CD4-positive, alpha-beta T cell treated with Interleukin-12 subunit alpha and Interleukin-12 subunit beta, for 1 hour (primary cell): ENCODE data around the gene ARID1B.

Experiments used
- DNase-seq: peaks from one replicate; pipeline ENCODE4 v3.0.0-alpha.2; 2020

Gene ARID1B

DNA sequence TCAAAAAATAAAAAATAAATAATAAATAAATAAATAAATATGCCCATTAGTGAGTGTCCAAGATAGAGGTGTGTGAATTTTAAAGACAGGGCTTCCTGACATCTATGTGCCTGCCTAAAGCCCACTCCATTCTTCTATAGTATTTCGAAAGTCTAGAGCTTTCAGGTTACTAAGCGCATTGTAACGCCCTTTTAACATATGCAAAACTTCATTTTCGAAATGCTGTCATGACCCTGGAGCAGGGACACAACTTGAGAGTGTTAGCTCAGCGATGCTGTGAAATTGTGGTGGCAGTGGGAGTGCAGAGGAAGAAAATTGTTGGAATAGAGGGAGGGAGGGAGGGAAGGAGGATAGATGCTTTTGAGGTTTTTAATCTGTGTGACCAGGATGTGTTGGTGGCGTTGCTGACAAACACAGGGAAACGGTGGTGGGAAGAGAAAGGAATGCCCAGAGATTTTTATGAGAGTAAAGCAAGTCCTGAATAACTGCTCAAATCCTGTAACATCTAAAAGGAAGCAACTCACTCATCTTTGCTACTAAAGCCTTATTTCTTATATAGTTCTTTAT is 169.3 kb downstream of the ARID1B start:
- no peak for DNase-seq

DNA sequence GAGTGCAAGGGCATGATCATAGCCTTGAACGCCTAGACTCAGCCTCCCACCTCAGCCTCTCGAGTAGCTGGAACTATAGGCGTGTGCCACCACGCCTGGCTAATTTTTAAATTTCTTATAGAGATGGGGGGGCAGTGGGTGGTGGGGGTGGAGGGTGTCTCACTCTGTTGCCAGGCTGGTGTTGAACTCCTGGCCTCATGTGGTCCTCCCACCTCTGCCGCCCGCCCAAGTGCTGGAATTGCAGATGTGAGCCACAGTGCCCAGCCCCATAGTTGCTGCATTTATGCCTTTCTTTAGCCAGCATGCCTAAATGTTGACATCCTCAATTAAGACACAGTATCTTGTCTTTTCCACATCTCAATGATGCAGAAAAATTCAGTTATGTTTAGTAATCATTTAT is 171.1 kb downstream of the ARID1B start:
- DNase-seq = no peak

DNA sequence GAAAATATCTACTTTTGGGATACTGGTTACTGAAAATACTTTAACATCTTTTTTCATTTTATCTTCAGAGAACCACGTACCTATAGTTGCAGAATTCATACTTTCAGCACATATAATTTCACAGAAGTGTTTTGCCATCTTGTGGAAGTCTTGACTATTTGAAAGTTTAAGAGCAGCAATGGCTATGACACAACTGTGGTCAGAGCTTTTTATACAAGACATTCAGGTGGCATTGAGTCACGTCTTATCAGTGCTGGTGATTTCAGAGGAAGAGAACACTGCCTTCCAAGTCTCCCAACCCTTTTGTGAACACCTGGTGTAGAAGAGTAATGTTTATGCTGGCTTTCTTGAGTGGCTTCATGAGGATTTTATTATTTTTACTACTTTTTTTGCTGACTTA is 171.6 kb downstream of the ARID1B start:
- no peak for DNase-seq

DNA sequence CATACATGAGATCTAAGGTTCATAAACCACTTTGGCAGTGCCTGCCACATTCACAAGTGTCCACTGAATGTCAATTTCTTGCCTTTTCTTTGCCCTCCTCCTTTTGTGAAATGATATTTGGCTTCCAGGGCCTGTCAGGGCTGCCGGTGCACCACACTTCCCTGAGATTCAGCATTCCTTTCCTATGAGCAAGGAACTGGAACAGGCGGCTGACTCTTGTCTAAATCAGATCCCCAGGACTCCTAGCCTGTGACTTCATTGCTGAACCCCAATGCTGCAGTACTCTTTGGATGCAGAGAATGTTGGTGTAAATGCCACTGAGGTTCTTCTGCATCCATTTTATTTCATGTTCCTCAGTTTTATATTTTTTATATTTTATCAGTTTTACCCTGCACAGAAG is 172.2 kb downstream of the ARID1B start:
- DNase-seq = no peak

DNA sequence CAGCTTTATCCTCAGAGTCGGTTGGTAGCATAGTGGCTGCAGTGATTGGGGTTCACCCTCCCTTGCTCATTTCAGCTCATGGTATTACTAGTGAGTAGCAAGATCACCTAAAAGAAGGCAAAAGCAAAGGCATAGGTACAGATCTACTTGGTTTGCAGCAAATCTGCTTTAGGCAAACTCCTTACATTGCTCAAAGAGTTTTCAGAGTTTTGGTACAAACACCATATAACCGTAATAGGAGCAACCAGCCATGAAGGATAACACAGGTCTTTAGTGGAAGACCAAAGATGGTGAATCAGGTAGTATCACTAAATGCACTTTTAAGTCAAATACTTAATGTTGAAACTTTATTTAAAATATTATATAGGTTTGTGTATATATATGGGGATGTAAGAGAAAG is 172.9 kb downstream of the ARID1B start:
- DNase-seq = no peak

DNA sequence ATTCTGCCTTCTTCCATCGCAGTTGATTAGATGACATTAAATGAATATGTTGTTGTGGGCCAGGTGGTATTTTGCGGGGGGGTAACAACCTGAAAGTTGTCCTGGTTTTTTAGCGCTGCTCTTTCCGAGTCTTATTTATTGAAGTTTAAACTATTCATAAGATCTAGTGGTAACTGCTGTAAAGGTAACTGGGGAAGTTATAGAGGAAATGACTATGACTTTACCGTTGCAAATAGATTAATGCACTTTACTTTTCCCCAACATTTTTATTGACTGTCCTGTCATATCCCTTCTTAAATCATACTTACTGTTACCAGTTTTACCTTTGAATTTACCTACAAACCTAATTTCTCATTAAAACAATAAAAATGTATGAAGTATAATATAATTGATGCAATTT is 173.4 kb downstream of the ARID1B start:
- DNase-seq = no peak

DNA sequence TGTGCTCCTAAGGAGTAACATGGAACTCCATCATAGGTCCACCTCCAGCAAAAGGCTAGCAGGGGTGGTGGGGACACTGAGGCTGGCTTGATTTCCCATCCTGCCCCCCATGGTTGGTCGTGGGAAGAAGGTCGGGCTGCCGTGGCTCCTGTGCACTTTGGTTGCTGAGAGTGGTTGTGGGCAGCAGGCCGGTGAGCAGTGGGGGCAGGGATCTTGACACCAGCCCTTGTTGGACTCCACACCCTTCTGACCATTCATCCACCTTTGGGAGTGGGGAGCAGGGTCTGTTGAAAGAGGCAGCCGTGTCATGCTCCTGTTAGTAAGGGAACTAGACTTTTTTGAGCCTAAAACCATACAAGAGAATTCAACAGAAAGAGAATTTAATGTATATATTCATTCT is 175.2 kb downstream of the ARID1B start:
- no peak for DNase-seq

DNA sequence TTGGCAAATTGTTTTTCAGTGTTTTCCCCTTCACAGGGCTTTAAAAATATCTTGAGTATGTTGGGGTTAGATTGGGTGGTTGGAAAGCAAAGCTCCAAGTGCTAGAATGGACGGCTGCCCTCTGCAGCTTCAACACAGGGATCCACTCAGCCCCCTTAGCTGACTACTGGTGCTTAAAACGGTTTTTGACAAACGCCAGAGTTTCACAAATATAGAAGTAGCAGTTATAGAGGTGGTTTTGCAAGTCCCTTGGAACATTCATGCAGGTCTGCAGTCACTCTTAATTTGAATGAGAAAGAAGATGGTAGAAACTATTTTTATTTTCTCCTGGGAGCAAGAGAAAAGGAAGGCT is 175.9 kb downstream of the ARID1B start:
- no peak for DNase-seq

DNA sequence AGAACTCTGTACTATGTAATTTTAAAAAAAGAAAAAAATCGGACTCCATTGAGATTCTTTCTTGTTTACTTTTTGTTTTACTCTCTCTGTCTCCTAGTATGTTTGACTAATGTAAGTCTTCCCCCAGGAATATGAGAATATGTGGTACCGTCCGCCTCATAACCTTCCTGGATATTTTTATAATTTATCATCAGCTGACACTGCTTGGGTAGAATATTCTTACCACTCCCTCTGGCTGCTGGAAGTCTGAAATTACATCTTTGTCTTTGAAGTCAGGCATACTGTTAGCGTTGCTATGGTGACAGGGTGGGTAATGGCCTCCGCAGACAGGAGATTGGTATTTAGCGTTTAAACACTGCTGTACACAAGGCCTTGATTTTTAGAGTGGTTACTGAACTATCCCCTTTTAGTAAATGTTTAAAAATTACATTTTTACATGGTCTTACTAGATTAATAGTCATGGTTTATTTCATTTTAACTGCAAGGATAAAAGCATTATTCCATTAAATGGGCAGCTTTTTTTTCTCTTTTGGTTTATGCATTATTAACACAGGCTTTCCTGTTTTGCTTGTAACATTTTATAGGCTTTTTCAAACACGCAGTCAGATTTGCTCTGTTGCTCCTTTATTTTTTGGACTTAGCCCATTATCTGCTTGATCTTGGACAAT is 176.4 kb downstream of the ARID1B start:
- DNase-seq = peak; percentile 70

DNA sequence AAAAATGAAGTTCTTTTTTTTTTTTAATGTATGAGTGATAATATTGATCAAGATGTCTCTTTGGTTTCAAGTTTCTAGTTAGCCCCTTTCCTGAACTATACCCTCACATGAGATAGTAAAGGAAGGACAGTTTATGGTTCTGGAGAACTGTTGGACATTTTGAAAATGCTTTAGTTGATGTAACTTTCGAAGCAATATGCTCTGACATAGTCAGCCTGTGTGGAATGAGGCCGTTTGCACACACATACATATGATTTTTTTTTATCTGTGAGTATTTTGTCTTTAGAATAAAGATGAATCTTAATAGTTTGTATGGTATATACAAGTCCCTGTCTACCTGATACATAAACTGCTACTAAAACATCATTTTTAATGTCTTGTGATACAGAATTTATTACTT is 177.0 kb downstream of the ARID1B start:
- no peak for DNase-seq

DNA sequence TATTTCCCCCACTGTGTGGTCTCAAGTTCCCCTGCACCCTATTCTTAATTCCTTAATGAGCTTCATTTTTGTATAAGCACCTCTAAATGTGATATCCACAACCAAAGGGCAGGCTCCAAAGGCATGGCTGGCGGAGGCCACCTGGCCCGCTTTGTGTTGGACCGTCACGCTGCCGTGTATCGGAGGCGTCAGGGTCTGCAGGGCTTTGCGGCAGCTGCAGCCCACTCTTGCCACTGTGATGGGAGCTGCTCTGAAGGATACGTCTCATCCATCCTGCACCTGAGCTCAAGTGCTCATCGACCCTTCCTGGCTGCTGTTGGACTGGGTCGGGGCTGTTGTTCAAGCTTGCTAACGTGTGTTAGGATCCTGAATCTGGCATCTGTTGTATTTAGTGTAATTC is 177.6 kb downstream of the ARID1B start:
- DNase-seq = no peak

DNA sequence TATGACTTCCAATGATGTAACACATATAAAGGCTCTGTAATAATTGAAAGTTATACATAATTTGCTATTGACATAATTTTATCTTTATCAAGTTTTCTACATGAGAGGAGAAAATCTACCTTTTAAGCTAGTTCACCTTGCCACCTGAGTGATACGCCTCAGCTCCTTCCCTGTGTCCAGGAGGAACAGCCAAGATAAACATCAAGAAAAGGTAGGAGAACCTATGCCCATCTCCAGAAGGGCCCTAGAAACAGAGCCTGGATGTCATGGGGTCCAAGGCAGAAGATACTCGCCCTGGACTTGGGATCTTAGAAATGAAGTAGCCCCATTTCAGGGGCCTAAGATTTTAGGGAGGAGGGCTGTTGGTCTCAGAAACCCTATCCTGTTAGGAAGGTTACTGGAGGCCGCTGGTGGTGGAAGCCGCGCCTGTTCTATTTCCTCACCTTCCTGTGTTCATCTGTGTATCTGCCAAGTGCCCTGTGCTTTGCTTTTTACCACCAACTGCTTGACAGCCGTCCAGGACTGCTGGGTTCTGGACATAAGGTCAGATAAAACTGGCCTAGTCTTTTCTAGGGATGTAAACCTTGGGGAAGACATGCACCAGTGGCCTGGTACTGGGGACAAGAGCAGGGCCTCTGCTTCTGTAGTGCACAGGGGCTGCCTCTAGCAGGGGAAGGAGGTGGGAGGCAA is 178.5 kb downstream of the ARID1B start:
- DNase-seq = no peak

DNA sequence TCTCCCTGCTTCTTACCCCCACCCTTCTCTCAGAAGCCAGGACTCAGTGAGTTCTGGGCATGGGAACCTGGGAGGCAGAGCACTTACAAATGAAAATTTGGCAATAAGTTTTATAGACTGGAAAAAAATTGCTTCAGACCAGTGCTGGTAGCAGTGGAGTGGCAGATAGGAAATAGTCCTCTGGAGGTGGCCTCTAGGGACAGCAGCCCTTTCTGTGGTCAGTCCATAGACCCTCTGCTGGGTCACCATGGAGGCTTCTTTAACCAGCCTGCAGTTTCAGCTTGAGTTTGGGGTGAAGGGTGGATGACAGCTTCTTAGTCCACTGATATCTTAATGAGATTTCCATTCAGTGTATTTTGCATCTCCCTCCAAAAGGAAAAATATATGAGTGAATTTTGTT is 179.1 kb downstream of the ARID1B start:
- no peak for DNase-seq

DNA sequence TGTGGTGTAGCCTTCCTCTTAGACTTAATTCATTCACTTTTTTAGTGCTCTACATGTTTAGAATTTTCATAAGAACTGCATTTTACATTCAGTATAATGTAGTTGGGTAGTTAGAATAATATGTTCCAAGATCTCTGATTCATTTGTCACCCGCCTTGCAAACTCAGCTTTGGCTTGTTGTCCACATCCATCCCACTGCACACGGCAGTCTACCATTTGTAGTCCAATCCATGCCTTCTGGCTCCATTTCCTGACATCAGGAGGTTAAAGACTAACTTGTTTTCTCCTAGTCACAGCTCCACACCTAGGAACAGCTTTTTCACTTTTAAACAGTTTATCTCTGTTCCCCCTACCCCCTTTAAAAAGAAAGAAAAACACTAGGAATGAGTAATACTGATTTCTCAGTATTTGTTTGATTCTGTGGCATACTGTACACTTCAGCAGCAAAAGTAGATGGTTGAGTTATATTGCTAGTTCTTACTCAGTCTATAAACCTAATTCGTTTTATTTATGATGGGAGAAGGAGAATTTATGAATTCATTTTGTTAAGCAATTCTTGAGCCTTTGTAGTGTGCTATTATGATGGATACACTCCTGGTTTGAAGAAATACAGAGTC is 180.9 kb downstream of the ARID1B start:
- DNase-seq = no peak

DNA sequence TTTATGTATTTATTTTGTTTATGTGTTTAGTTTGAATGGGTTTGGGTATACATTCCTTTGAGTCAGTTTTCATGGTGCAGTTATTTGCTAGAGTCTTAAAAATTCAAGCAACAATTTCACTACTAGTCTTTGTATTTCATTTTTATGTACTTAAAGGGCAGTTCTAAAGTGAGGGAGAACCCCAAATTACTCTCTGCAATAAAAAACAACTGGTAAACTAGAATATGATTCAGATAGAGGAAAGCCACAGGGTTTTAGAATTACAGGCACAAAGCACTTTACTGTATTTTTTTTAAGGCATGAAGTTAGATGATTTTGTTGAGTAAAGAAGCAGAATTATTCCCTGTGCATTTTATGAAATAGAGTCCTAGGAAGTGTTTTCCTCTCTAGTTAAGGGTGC is 183.3 kb downstream of the ARID1B start:
- no peak for DNase-seq

DNA sequence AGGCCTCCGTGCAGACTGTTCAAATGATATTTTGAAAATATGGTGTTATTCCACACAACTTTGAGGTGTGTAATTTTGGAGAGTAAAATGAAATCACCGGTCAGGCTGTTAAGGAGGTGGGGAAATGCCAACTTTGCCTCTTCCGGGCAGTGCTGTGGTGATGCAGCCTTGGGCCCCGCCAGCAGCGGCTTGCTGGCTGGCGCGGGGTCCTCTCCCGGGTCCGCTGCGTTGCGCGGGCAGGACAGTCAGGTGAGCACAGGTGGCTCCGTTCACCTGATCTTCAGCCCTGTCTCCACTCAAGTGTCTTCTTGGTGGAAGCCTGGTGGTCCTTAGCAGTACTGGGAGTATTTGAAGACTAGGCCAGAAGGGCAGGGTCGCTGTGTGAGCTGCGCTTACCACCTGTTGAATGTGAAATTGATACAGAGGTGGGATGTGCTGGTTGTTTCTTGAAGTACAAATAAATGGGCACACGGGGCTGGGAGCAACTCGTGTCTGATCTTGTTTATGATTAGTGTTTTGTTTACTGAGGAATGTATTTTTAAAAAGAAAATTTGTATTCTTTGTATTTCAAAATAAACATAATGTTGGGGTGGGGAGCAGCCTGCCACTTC is 184.2 kb downstream of the ARID1B start:
- no peak for DNase-seq

DNA sequence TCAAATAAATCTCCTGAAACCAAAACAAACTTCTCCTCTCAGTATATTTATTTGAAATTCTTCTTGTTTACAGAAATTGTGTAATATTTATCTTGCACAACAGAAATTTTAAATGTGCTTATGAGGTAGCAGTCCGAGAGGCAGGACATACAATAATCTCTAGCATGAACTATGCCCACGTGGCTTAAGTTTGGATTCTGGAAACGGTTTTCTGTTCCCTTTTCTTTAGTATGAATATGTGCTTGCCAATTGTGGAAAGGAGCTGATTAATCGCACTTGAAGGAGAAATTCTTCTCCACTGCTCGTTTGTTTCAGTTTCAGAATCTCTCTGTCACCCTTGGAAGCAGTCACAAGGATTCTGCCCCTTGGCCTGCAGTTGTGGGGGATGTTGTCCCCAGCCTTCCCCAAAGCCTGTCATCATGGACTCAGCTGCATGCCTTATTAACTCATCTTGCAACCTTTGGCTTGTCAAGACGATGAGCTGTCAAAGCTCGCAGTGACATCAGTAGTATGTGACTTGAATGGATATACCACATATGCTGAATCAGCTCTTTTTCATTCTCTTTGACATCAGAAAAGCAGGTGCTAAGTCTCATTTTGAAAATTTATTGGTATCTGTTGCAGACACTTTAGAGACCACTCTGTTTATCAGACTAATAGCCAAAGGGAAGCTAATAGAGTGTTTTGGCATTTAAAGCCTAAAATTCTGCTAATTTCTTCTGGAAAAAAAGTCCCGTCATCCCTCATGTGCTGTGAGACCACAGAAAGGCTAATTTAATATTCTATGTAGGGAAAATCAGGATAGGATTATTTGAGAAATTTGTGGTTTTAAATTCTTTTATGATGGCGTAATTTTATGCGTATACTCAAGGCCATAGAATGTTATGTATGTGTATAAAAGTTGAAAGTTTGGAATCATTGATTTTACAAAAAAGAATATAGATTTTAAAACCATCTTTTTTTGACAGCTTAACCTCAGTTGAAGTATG is 186.8 kb downstream of the ARID1B start:
- DNase-seq = no peak

DNA sequence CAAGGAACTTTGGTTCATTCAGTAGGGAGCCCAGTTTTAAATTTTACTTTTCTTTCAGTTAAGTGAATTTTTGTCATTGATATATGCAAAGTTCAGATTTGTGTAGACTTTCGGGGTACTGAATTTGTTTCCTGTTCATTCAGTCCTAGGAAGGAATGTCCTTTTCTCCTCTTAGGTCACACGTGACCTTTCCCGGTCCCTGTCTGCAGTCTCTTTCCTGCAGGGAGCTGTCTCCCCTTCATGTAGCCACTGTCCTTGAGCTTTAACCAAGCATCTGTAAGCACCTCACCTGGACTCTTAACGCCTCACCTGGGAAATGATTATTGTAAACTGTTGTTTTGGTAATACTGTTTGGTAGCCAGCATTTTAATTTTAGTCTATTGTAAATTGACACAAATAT is 190.7 kb downstream of the ARID1B start:
- DNase-seq = no peak

DNA sequence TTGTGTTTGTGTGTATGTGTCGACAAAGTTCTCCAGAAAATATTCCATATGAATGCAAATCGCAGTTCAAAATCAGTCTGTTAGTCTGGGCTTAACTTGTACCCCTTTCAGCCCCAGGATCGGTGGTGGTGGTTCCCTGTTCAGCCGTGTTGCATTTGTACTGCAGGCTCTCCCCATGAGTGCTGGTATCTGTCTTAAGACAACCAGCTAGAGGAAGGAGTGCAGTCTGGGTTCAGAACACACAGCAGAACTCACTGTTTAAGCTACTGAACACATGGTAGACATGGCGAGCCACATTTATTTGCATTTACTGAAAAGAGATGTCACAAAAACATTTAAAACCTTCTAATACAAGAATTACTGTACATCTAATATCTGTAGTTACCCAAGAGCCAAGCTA is 192.1 kb downstream of the ARID1B start:
- no peak for DNase-seq

DNA sequence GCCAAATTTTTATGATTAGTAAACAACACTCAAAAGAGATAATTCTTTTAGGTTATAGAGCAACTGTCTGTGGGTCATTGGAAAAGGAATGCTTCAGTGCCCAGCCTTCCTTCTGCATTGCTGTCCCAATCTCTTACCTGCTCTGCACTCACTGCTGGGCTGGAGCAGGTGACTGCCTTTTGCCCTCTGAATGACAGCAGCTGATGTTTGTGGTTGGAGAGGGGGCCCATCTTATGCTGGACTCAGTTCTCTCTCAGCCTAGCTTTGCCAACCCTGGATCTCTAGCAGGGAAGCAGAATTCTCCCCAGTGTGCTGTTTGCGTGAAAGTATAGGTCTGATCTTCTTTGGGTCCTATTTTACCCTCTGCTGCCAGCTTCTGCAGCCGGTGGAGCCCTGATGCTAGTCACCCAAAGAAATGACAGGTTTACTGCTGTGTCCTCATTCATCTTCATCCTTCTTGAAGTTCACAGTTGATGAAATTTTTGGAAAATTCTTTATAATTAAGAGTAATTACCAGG is 193.5 kb downstream of the ARID1B start:
- no peak for DNase-seq

DNA sequence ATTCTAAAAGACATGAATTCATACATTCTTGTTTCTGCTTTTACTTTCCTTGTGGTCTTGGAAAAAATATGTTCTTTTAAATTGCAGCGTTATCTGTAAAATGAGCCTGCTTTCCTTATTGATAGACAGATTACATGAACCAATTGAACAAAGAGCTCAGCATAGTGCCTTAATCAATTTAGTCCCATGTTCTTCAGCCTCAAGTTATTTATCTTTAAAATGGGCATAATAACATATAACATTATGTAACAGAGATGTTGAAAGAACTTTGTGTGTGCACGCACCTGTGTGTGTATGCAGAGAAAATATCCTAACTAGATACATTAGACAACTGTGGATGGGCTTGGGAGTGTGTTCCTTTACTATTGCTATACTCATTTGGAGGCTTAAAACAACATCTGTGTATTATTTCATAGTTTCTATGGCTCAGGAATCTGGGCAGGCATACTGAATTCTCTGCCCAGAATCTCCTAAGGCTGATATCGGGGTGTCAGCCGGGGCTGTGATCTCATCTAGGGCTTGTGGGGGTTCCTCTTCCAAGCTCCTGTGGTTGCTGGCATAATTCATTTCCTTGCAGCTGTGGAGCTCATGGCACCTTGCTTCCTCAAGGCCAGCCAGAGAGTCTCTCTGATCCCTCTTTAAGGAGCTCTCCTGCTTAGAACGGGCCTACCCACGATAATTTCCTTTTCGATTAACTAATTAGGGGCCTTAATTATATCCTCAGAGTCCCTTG is 194.1 kb downstream of the ARID1B start:
- no peak for DNase-seq

DNA sequence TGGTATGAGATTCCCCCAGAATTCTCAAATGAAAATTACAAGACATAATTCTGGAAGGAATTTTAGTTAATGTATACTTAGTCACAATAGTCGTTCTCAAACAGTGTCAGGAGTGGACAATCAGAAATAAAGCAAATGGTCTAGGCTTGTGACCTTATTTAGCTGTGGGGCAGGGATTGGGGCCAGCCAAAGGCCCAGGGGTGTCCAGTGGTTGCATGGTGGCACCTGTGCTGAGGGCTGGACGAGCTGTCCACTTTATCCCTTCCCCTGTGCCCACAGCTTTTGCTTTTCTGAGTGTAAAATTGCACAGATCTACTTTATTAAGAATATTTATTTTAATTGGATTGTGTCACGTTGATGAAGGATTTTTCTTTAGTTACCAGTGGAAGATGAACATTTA is 195.0 kb downstream of the ARID1B start:
- no peak for DNase-seq
